PFSK-1 (cell line): Measurements from ENCODE around the gene MDN1.

Experiments used
- FOXP2 ChIP-seq: optimal IDR thresholded peaks from 2 replicates; pipeline ENCODE3; 2011; ENCODE audit warnings: borderline replicate concordance, control low read depth, inconsistent platforms; ENCODE audit not compliant: insufficient read depth; ENCODE audit errors: extremely low read length, extremely low read depth
- POLR2AphosphoS5 ChIP-seq: IDR thresholded peaks from 2 replicates; pipeline ENCODE4 v1.6.1; 2012; ENCODE audit warnings: low read depth, mild to moderate bottlenecking, control low read depth, low read length, moderate library complexity
- REST ChIP-seq, 2 experiments: IDR thresholded peaks; 2 replicates each; pipeline versions ENCODE4 v1.6.1 to v1.8.0; 2011 to 2012; ENCODE audit warnings: low read depth in 2 of 2, low read length in 2 of 2, control low read depth in 1 of 2, inconsistent platforms in 1 of 2, mild to moderate bottlenecking in 1 of 2, moderate library complexity in 1 of 2; ENCODE audit not compliant: insufficient read depth in 1 of 2
- SIN3A ChIP-seq: IDR thresholded peaks from 2 replicates; pipeline ENCODE4 v1.6.1; 2012; ENCODE audit warnings: mild to moderate bottlenecking, low read length, moderate library complexity, borderline replicate concordance; ENCODE audit not compliant: insufficient read depth
- TAF1 ChIP-seq: IDR thresholded peaks from 2 replicates; pipeline ENCODE4 v1.6.1; 2012; ENCODE audit warnings: low read length, control low read depth, borderline replicate concordance; ENCODE audit not compliant: insufficient read depth

GRCh38 chr6:89597988-89598387, 221.6 kb downstream of the MDN1 start:
- no peak for TF ChIP-seq TAF1
- TF ChIP-seq SIN3A: no peak
- no peak for TF ChIP-seq POLR2AphosphoS5
- TF ChIP-seq REST (IDR thresholded peaks at IDR 0.05; ENCODE audit: insufficient read depth in 1 of 2, low read depth in 2 of 2, low read length in 2 of 2): no peak
- no peak for TF ChIP-seq FOXP2
